Adrenal gland (tissue), 5 donors: ENCODE data around the gene RPL36A.

Experiments used
- POLR2A ChIP-seq, 2 donors: fragments of 450-650 bp; IDR thresholded peaks; one replicate each; pipeline ENCODE4 v1.6.1; 2017; ENCODE audit warnings: antibody characterized with exemption in 2 of 2, mild to moderate bottlenecking in 2 of 2, moderate library complexity in 1 of 2
- TF ChIP-seq, protein P1 (sequence below), 6 experiments: fragments of 450-650 bp in 4 of 6; fragments of 200-600 bp in 2 of 6; sonication (generic) in 1 of 6; IDR thresholded peaks; 1 replicate in 5 of 6; 2 replicates in 1 of 6; pipeline versions ENCODE4 v1.5.1 to v1.8.0; 2016 to 2021; ENCODE audit warnings: antibody characterized with exemption in 6 of 6, mild to moderate bottlenecking in 2 of 6, moderate library complexity in 1 of 6
- donor health status: DM: no; HTN: no; CAD: no.

DNA sequence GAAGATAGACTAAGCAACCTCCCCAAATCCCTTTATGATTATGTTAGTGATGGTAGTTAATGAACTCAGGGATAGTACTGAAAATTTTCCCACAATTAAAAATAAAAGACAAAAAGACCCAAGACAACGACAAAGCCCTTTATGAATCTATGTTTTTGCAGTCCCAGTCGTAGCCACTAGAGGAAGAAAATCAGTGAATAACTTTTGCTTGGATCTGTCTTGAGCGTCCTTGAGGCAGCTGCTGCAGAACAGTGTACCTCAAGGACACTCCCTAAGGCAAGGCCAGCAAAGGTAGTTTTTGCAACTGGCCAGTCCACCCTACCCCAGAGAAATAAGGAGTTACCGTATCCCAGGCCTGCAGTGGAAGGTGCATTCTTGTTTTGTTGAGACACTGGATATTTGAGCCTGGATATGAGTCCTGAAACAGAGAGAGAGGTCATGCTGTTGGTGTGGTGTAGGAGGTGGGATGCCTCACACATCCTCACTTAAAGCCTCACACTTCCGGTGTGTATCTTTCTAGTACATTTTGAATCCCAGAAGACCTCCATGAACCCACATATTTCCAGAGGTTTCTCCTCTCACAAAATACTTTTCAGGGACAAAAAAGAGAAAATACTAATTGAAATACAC, 33.5 kb upstream of the RPL36A start:
- TF ChIP-seq, protein P1, sequence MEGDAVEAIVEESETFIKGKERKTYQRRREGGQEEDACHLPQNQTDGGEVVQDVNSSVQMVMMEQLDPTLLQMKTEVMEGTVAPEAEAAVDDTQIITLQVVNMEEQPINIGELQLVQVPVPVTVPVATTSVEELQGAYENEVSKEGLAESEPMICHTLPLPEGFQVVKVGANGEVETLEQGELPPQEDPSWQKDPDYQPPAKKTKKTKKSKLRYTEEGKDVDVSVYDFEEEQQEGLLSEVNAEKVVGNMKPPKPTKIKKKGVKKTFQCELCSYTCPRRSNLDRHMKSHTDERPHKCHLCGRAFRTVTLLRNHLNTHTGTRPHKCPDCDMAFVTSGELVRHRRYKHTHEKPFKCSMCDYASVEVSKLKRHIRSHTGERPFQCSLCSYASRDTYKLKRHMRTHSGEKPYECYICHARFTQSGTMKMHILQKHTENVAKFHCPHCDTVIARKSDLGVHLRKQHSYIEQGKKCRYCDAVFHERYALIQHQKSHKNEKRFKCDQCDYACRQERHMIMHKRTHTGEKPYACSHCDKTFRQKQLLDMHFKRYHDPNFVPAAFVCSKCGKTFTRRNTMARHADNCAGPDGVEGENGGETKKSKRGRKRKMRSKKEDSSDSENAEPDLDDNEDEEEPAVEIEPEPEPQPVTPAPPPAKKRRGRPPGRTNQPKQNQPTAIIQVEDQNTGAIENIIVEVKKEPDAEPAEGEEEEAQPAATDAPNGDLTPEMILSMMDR (IDR thresholded peaks at IDR 0.05) = peak in 3 of 6 experiments; percentile 13 to 40 (median 37)
- no peak for TF ChIP-seq POLR2A (IDR thresholded peaks at IDR 0.05)
